ENCODE results near the gene MICU1. TPM values are rescaled to one million over a fixed set of nuclear protein-coding genes. Genes with fewer than 3 reads are reported as not detected.

The MICU1 gene
- total RNA-seq, 1 experiment from 2014 or later, result 39.4 TPM

DNA sequence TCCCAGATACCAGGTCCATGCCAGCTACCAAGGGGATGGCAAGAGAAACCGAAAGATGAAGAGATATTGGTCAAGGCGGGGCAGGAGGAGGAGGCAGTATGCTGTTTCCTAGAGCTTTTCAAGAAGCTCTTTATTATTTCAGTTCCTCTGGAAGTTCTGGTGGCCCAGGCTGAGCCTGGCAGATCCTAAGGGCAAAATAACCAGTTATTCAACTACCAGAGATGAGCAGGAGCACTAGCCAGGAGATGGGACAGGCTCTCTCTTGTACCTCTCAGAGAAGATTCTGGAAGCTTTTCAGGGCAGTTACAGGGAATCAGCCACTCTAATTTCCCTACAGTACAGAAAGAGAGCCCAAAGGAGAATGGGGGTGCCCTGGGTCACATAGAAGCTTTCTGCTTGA, 276.4 kb downstream of the MICU1 start:
- H3K27ac ChIP-seq (ENCODE audit: low read depth, low read length), result no peak overlapping the region
- no peak overlapping the region for H3K9ac ChIP-seq (ENCODE audit: low read length)
- DNase-seq (ENCODE audit: low read depth, low spot score) (no peak), ATAC-seq (no peak)
- peaks cover 0 to 5% of the 10 kb centered on the region in 2 experiments; a peak in 1 of 4 replicates for H3K36me3 ChIP-seq (ENCODE audit: control insufficient read depth in 1 of 2, insufficient read depth in 2 of 2, low read length in 2 of 2)
- CTCF ChIA-PET, result interaction anchor here (0.8 to 1.2 kb wide), 2 partner anchors 11 to 12 kb away, joined by 3 to 4 read pairs; no protein-coding TSS in a partner anchor
- RAD21 ChIA-PET (ENCODE audit: low non-redundant PET in 1 of 2, low total read pairs in 2 of 2, uncharacterized antibody in 2 of 2, unreplicated experiment in 2 of 2), result no interaction called here
- no peaks in the 10 kb centered on the region for H4K20me1 ChIP-seq (ENCODE audit: insufficient read depth)
- H3K4me3 ChIP-seq (replicated peaks in 1 of 2; ENCODE audit: low read depth in 1 of 2, low read length in 2 of 2), result no peak overlapping the region
- H3K9me2 ChIP-seq (ENCODE audit: insufficient read depth), result no peaks in the 10 kb centered on the region
- H2AFZ ChIP-seq (ENCODE audit: low read depth, low read length, poor library complexity, severe bottlenecking), result no peak overlapping the region
- peaks cover 46% of the 10 kb centered on the region for H3K79me2 ChIP-seq (ENCODE audit: insufficient read depth, low read length)
- H3K4me2 ChIP-seq (ENCODE audit: low read length), result no peak overlapping the region
- TF ChIP-seq SP1 (IDR thresholded peaks at IDR 0.05; ENCODE audit: low read depth) (no peak), RAD21 (IDR thresholded peaks at IDR 0.05; ENCODE audit: low read depth) (no peak), SRF (IDR thresholded peaks at IDR 0.05; ENCODE audit: low read depth) (no peak), CBX3 (IDR thresholded peaks at IDR 0.05; ENCODE audit: low read depth) (no peak), POLR2A (IDR thresholded peaks at IDR 0.05; ENCODE audit: borderline replicate concordance, extremely low read depth, insufficient read depth, insufficient read length) (no peak), EZH2phosphoT487 (IDR thresholded peaks at IDR 0.05; ENCODE audit: borderline replicate concordance) (no peak), ZNF274 (IDR thresholded peaks at IDR 0.05; ENCODE audit: low read depth, low read length) (no peak)
- TF ChIP-seq, protein P1, sequence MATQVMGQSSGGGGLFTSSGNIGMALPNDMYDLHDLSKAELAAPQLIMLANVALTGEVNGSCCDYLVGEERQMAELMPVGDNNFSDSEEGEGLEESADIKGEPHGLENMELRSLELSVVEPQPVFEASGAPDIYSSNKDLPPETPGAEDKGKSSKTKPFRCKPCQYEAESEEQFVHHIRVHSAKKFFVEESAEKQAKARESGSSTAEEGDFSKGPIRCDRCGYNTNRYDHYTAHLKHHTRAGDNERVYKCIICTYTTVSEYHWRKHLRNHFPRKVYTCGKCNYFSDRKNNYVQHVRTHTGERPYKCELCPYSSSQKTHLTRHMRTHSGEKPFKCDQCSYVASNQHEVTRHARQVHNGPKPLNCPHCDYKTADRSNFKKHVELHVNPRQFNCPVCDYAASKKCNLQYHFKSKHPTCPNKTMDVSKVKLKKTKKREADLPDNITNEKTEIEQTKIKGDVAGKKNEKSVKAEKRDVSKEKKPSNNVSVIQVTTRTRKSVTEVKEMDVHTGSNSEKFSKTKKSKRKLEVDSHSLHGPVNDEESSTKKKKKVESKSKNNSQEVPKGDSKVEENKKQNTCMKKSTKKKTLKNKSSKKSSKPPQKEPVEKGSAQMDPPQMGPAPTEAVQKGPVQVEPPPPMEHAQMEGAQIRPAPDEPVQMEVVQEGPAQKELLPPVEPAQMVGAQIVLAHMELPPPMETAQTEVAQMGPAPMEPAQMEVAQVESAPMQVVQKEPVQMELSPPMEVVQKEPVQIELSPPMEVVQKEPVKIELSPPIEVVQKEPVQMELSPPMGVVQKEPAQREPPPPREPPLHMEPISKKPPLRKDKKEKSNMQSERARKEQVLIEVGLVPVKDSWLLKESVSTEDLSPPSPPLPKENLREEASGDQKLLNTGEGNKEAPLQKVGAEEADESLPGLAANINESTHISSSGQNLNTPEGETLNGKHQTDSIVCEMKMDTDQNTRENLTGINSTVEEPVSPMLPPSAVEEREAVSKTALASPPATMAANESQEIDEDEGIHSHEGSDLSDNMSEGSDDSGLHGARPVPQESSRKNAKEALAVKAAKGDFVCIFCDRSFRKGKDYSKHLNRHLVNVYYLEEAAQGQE (IDR thresholded peaks at IDR 0.05; ENCODE audit: low read depth), result no peak
- peaks cover 8 to 9% of the 10 kb centered on the region in 2 experiments for H3K4me1 ChIP-seq (ENCODE audit: control insufficient read depth in 1 of 2, insufficient read depth in 2 of 2, low read length in 2 of 2)
- BruUV-seq (replicated peaks), result no TSS peak
- H3K27me3 ChIP-seq (ENCODE audit: insufficient read depth, low read length), result no peaks in the 10 kb centered on the region
- intact Hi-C loops (cut with micrococcal nuclease), result no loop called here
- POLR2A ChIA-PET, result no interaction called here
- H3K9me3 ChIP-seq (ENCODE audit: control insufficient read depth in 1 of 2, insufficient read depth in 1 of 2, low read depth in 1 of 2, low read length in 2 of 2), result no peaks in the 10 kb centered on the region

All from HCT116 (cell line).